VCaP (cell line): ENCODE measurements around the gene AIFM3.
A peak's percentile ranks its signal among the peaks of the same experiment; 100 is the strongest.

Source experiments
- H3K27ac ChIP-seq: fragments of 450-650 bp; 2 replicates; pipeline ENCODE4 v1.5.1; 2017
- TF ChIP-seq, protein P1 (sequence below): fragments of 450-650 bp; conservative IDR thresholded peaks from 2 replicates; pipeline ENCODE4 v1.5.1; 2017; ENCODE audit warnings: mild to moderate bottlenecking, moderate library complexity

Gene AIFM3

GRCh38 chr22:20956258-20957101 lies 10.6 kb upstream of the AIFM3 start:
- peak overlapping the region; percentile 63; the same call in 1 of the 2 replicates for H3K27ac ChIP-seq
- TF ChIP-seq, protein P1, sequence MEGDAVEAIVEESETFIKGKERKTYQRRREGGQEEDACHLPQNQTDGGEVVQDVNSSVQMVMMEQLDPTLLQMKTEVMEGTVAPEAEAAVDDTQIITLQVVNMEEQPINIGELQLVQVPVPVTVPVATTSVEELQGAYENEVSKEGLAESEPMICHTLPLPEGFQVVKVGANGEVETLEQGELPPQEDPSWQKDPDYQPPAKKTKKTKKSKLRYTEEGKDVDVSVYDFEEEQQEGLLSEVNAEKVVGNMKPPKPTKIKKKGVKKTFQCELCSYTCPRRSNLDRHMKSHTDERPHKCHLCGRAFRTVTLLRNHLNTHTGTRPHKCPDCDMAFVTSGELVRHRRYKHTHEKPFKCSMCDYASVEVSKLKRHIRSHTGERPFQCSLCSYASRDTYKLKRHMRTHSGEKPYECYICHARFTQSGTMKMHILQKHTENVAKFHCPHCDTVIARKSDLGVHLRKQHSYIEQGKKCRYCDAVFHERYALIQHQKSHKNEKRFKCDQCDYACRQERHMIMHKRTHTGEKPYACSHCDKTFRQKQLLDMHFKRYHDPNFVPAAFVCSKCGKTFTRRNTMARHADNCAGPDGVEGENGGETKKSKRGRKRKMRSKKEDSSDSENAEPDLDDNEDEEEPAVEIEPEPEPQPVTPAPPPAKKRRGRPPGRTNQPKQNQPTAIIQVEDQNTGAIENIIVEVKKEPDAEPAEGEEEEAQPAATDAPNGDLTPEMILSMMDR: no peak

DNA sequence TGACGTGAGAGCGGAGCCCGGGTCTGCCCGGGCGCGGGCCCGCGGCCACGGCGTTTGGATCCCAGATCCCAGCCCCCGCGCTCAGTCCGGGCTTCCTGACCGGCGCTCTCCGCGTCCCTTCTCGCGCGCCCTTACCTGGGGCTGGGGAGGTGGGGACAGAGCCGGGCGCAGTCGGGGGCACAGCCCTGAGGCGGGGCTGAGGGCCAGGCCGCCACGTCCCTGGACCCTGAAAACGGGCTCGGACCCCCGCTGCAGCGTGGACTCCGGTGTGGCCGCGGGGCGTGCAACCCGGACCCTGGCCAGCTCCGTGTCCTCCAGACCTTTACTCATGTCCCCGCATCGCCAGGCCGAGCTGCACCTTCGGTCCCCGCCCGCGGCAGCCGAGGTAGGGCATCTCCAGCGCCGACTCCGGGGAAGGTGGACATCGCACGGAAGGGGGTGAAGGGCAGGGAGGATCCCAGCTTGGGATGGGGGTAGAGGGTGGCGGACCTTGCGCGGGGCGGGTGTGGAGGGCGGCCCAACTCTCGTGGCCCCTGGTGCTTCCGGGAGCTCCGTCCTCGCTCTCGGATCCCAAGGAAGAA lies 9.9 kb upstream of the AIFM3 start:
- TF ChIP-seq, protein P1: 0 out of 2 replicates have a peak, but pooled peaks have one; percentile 6
- H3K27ac ChIP-seq: peak overlapping the region; percentile 63; the same call in 1 of the 2 replicates

DNA sequence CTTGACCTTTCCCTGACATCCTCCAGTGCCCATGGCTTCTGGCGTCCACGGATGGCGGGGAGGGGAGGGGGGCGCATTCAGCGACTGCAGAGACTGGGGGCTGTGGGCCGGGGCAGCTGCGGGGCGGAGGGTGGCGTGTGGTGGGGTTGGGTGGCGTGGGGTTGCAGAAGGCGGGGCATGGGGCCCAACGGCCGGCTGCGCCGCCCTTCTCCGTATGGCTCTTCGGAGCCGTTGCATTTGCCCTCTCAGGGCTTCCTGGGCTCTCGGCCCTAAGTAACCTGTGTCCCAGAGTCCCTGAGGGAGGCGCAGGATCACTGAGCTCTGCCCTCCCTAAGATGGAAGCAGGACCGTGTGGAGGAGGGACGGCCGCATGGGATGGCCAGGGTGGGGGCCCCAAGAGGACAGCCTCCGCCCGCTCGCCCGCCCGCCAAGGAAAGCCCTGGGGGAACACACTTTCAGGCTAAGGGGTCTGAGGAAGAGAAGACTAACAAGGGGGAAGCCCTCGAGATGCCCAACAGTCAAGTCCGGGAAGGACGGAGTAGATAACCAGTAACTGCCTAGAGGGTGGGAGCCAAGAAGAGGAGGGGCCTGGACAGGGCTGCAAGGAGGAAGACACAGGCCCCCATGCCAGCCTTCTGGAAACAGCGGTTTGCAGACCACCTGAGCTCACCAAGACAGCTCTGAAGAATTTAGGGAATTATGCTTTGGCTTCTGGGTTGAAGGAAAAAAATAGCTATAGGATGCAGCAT lies 9.2 kb upstream of the AIFM3 start:
- peak overlapping the region; percentile 63; the same call in 1 of the 2 replicates for H3K27ac ChIP-seq
- TF ChIP-seq, protein P1: no peak

DNA sequence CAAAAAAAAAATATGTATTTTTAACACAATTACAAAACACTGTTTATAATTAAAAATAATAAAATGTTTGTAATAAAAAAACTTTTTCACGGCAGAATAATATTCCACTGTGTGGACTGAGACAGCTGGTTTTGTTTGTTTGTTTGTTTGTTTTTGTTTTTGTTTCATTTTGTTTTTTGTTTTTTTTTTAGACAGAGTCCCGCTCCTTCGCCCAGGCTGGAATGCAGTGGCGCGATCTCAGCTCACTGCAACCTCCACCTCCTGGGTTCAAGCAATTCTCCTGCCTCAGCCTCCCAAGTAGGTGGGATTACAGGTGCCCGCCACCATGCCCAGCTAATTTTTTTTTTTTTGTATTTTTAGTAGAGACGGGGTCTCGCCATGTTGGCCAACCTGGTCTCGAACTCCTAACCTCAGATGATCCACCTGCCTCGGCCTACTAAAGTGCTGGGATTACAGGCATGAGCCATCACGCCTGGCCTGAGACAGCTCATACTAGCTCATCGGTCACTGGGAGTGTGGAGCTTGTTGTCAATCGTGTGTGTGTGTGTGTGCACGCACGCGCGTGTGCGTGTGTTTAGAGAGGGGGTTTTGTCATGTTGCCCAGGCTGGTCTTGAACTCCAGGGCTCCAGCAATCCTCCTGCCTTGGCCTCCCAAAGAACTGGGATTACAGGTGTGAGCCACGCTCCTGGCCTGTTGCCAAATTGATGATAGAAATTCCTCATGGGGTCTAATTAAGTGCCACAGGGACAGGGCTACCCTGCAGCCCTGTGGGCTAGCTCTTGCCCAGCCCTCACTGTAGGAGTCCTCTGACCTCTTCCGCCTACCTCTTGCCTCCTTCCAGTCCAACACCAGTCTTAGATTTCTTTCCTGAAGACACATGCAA lies 7.2 kb upstream of the AIFM3 start:
- TF ChIP-seq, protein P1: no peak
- no peak overlapping the region for H3K27ac ChIP-seq

DNA sequence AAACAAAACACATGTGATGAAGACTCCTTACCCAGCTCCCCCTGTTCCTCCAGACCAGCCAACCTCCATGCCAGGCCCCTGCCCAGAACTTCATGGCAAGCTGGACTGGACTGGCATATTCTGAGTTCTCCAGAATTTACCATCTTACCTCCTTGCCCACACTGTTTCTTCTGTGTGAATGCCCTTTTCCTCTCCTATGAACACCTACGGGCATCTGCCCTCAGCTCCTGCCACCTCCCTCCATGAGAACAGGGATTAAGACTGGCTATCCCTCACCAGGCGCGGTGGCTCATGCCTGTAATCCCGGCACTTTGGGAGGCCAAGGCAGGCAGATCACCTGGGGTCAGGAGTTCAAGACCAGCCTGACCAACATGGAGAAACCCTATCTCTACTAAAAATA lies 6.4 kb upstream of the AIFM3 start:
- no peak overlapping the region for H3K27ac ChIP-seq
- TF ChIP-seq, protein P1: no peak

DNA sequence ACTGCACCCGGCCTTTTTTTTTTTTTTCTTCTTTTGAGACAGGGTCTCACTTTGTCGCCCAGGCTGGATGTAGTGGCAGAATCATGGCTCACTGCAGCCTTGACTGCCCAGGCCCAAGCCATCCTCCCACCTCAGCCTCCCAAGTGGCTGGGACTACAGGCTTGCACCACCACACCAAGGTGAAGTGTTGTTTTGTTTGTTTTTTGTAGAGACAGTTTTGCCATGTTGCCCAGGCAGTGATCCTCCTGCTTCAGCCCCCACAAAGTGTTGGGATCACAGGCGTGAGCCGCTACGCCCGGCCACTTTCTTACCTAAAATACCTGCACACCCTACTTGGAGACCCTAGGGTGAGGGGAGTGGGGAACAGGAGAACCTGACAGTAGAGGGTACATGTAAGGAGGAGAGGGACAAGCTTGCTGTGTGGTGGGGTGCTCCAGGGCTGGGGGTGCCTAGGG lies 4.5 kb upstream of the AIFM3 start:
- H3K27ac ChIP-seq: no peak overlapping the region
- TF ChIP-seq, protein P1: no peak
